Endothelial cell of umbilical vein (primary cell): ENCODE data around the gene CDCP2. TPM values are rescaled to one million over a fixed set of nuclear protein-coding genes. Genes with fewer than 3 reads are reported as not detected.
"Not testable (repeated sequence)": the region's sequence is repeated elsewhere in the genome, so short reads cannot be mapped to it uniquely, and the experiment has no call there.

Source experiments
- BruUV-seq: library from RNA; stranded (reverse); fragments of 400-500 nt; replicated peaks from 2 replicates; lab custom pipeline; 2021; lab: Mats Ljungman, UMichigan
- CTCF ChIA-PET: fragments of 300-600, 350-600 bp; sonication (Branson Sonifier 250); formaldehyde crosslinking; loops from one replicate; lab custom pipeline; 2021; ENCODE audit warnings: antibody characterized with exemption, inconsistent platforms; lab: Charles Lee
- POLR2A ChIA-PET: fragments of 300-600, 350-600 bp; sonication (Branson Sonifier 250); formaldehyde crosslinking; loops from one replicate; lab custom pipeline; 2021; ENCODE audit warnings: antibody characterized with exemption, inconsistent platforms; lab: Charles Lee
- DNase-seq: peaks from one replicate; pipeline ENCODE4 v3.0.0-alpha.2; 2011; ENCODE audit warnings: low read depth, low spot score
- FAIRE-seq: peaks from 2 replicates; lab custom pipeline; 2011; peaks lifted over from hg19 to GRCh38; lab: Jason Lieb, UNC
- H2AFZ ChIP-seq: 2 replicates; pipeline ENCODE4 v1.6.0; 2012; ENCODE audit warnings: low read depth, low read length, control low read depth, inconsistent platforms
- H3K27ac ChIP-seq: 2 replicates; pipeline ENCODE4 v1.5.1; 2011; ENCODE audit warnings: low read depth, mild to moderate bottlenecking, control low read depth, low read length, moderate library complexity; ENCODE audit not compliant: insufficient read depth
- H3K27me3 ChIP-seq, 2 experiments: 2 replicates each; pipeline versions ENCODE4 v1.6.0 to v1.6.1; 2011; ENCODE audit warnings: low read length in 2 of 2, mixed read lengths in 1 of 2; ENCODE audit not compliant: control insufficient read depth in 2 of 2, insufficient read depth in 2 of 2
- H3K36me3 ChIP-seq, 2 experiments: 2 replicates in 1 of 2; 3 replicates in 1 of 2; pipeline ENCODE4 v1.5.1; 2011; ENCODE audit warnings: low read length in 2 of 2, mild to moderate bottlenecking in 1 of 2, moderate library complexity in 1 of 2; ENCODE audit not compliant: control insufficient read depth in 2 of 2, insufficient read depth in 2 of 2; ENCODE audit errors: extremely low read depth in 1 of 2
- H3K4me1 ChIP-seq: 3 replicates; pipeline ENCODE4 v1.5.1; 2011; ENCODE audit warnings: mild to moderate bottlenecking, low read length; ENCODE audit not compliant: control insufficient read depth, insufficient read depth; ENCODE audit errors: extremely low read depth
- H3K4me2 ChIP-seq: 2 replicates; pipeline ENCODE4 v1.6.1; 2011; ENCODE audit warnings: low read length, control low read depth, mixed read lengths; ENCODE audit not compliant: insufficient read depth
- H3K4me3 ChIP-seq, 3 experiments: fragments of 200-600 bp in 1 of 3; sonication (generic), shearing (Covaris generic) in 1 of 3; replicated peaks in 1 of 3; 2 replicates each; pipeline ENCODE4 v1.5.1; 2011 to 2016; ENCODE audit warnings: control low read depth in 3 of 3, low read length in 3 of 3, mild to moderate bottlenecking in 2 of 3, inconsistent platforms in 1 of 3, low read depth in 1 of 3, moderate library complexity in 1 of 3; ENCODE audit not compliant: insufficient read depth in 1 of 3
- H3K79me2 ChIP-seq: 2 replicates; pipeline ENCODE4 v1.6.0; 2012; ENCODE audit warnings: low read length, inconsistent platforms; ENCODE audit not compliant: control insufficient read depth, insufficient read depth
- H3K9ac ChIP-seq: replicated peaks from 2 replicates; pipeline ENCODE3; 2011; ENCODE audit warnings: low read length, control low read depth; ENCODE audit not compliant: insufficient read depth; ENCODE audit errors: extremely low read depth
- H3K9me1 ChIP-seq: replicated peaks from 3 replicates; pipeline ENCODE4 v1.6.0; 2011; ENCODE audit warnings: mild to moderate bottlenecking, low read length; ENCODE audit not compliant: control insufficient read depth, insufficient read depth; ENCODE audit errors: extremely low read depth
- H3K9me3 ChIP-seq: replicated peaks from 2 replicates; pipeline ENCODE4 v1.5.1; 2012; ENCODE audit warnings: low read length, inconsistent platforms; ENCODE audit not compliant: control insufficient read depth, insufficient read depth
- H4K20me1 ChIP-seq: replicated peaks from 2 replicates; pipeline ENCODE3; 2011; ENCODE audit warnings: mild to moderate bottlenecking, low read length; ENCODE audit not compliant: control insufficient read depth, insufficient read depth; ENCODE audit errors: extremely low read depth
- EZH2 ChIP-seq: IDR thresholded peaks from 2 replicates; pipeline ENCODE4 v1.6.1; 2012; ENCODE audit warnings: borderline replicate concordance, low read depth, mild to moderate bottlenecking, moderate library complexity, low read length, inconsistent platforms; ENCODE audit not compliant: severe bottlenecking
- FOS ChIP-seq: IDR thresholded peaks from 2 replicates; pipeline ENCODE4 v1.6.1; 2011; ENCODE audit warnings: mild to moderate bottlenecking, low read length, moderate library complexity, borderline replicate concordance; ENCODE audit not compliant: insufficient read depth
- GATA2 ChIP-seq: IDR thresholded peaks from 2 replicates; pipeline ENCODE4 v1.7.0; 2011; ENCODE audit warnings: low read depth, mild to moderate bottlenecking, moderate library complexity, mixed read lengths, low read length; ENCODE audit not compliant: insufficient read length, insufficient read depth
- MYC ChIP-seq: IDR thresholded peaks from one replicate; pipeline ENCODE4 v1.6.1; 2011; ENCODE audit warnings: mild to moderate bottlenecking, low read depth, low read length
- POLR2A ChIP-seq: IDR thresholded peaks from 2 replicates; pipeline ENCODE4 v1.6.1; 2012; ENCODE audit warnings: low read depth, mild to moderate bottlenecking, control low read depth, low read length
- dilution Hi-C: fragments of 300-500 bp; cut with MboI; formaldehyde crosslinking; loops from one replicate; pipeline ENCODE4 v1.15.0; 2019; ENCODE audit warnings: low sequenced_read_pairs; ENCODE audit not compliant: extremely low pct_ligation_motif_present
- intact Hi-C: fragments of 100-400 bp; cut with micrococcal nuclease; formaldehyde crosslinking; loops from one replicate; pipeline ENCODE4 v1.10.0; 2022
- polyA plus RNA-seq, 4 experiments: library from polyadenylated mRNA; depleted of rRNA in 3 of 4; stranded (reverse) in 3 of 4; unstranded in 1 of 4; fragments of >200 nt; gene quantifications; 2 replicates each; pipeline versions ENCODE4 v1.2.1 to v1.2.3, GENCODE V29; 2011 to 2012; ENCODE audit warnings: missing spikeins in 1 of 4
- total RNA-seq: library from RNA; stranded (reverse); gene quantifications from 2 replicates; pipeline ENCODE4 v1.2.3, GENCODE V29; 2021

The CDCP2 gene
- total and polyA plus RNA-seq, 2 donors (not counting 3 experiments of a cell fraction or from before 2014, with no cell fraction given): 0.10 TPM; not detected in 1

GRCh38 chr1:54104613-54105012 lies 48.2 kb downstream of the CDCP2 start:
- dilution Hi-C loops, H3K27me3 ChIP-seq, DNase-seq, H3K9ac ChIP-seq, H3K36me3 ChIP-seq, H3K4me3 ChIP-seq, H3K4me2 ChIP-seq, H3K27ac ChIP-seq, H4K20me1 ChIP-seq, H2AFZ ChIP-seq, intact Hi-C loops, POLR2A ChIA-PET, FAIRE-seq, H3K9me1 ChIP-seq, H3K79me2 ChIP-seq, H3K4me1 ChIP-seq, H3K9me3 ChIP-seq, BruUV-seq: not testable (repeated sequence)
- CTCF ChIA-PET: interaction anchor here (2.0 kb wide), 1 partner anchor 23 kb away, joined by 9 read pairs; no protein-coding TSS in a partner anchor

GRCh38 chr1:54103414-54103813 lies 49.4 kb downstream of the CDCP2 start:
- dilution Hi-C loops: no loop called here
- Histone ChIP-seq H3K9me3 (no peaks in the 10 kb centered on the region), H3K4me3 (no peak overlapping the region), H3K9ac (no peak overlapping the region), H3K9me1 (no peaks in the 10 kb centered on the region), H3K4me1 (no peaks in the 10 kb centered on the region), H4K20me1 (no peaks in the 10 kb centered on the region), H3K4me2 (no peak overlapping the region), H3K36me3 (no peaks in the 10 kb centered on the region), H3K27me3 (no peaks in the 10 kb centered on the region), H3K79me2 (no peaks in the 10 kb centered on the region), H3K27ac (no peak overlapping the region), H2AFZ (no peak overlapping the region)
- BruUV-seq: no TSS peak
- DNase-seq (no peak), FAIRE-seq (no peak)
- no peak for TF ChIP-seq FOS
- TF ChIP-seq MYC: no peak
- no peak for TF ChIP-seq EZH2
- no peak for TF ChIP-seq POLR2A
- TF ChIP-seq GATA2: no peak
- CTCF ChIA-PET: interaction anchor here (1.0 to 2.0 kb wide), 4 partner anchors 11 to 22 kb away, joined by 3 to 9 read pairs (median 5); no protein-coding TSS in a partner anchor
- intact Hi-C loops: no loop called here
- POLR2A ChIA-PET: no interaction called here
